ENCODE results near the gene INPP5A.

DNA sequence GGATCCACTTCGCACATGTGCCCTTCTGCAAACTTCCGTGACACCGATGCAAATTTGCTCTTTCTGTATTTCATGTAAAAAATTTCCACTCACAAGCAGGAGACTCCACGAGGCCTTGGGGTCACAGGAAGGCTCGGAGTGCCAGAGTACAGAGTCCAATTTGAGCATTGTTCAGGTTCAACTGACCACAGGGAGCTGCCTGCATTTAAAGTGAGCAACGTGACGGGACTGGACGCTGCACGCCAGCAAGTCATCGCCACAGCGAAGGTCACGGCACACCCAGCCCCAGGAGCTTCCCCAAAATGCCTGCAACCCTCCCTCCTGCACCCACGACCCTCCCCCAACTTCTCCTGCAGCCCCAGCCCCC is 289.8 kb downstream of the INPP5A start:
- no peak for TF ChIP-seq CTCF (conservative IDR thresholded peaks at IDR 0.05; ENCODE audit: low read length)
- no peak for TF ChIP-seq EZH2phosphoT487 (IDR thresholded peaks at IDR 0.05; ENCODE audit: borderline replicate concordance)

All from Loucy (cell line).